Caco-2 (cell line): ENCODE results near the gene RGPD4. TPM values are rescaled to one million over a fixed set of nuclear protein-coding genes. Genes with fewer than 3 reads are reported as not detected.

Experiments
- BruUV-seq: library from RNA; stranded (reverse); fragments of 400-500 nt; replicated peaks from 2 replicates; lab custom pipeline; 2021; lab: Mats Ljungman, UMichigan
- CTCF ChIA-PET: fragments of 300-600 bp; sonication (Branson Sonifier 250); formaldehyde crosslinking; loops from one replicate; lab custom pipeline; 2022; ENCODE audit warnings: antibody characterized with exemption; lab: Charles Lee
- POLR2A ChIA-PET: fragments of 300-600 bp; sonication (Branson Sonifier 250); formaldehyde crosslinking; loops from one replicate; lab custom pipeline; 2022; ENCODE audit warnings: antibody characterized with exemption; lab: Charles Lee
- DNase-seq, 2 experiments: peaks; one replicate each; pipeline versions ENCODE4 v3.0.0 to v3.0.0-alpha.2; 2020 to 2022
- H3K27me3 ChIP-seq: replicated peaks from 2 replicates; pipeline ENCODE4 v1.6.0; 2011; ENCODE audit warnings: low read length; ENCODE audit not compliant: control insufficient read depth, insufficient read depth
- H3K36me3 ChIP-seq: 2 replicates; pipeline ENCODE4 v1.5.1; 2011; ENCODE audit warnings: low read length; ENCODE audit not compliant: control insufficient read depth, insufficient read depth
- H3K4me1 ChIP-seq: fragments of 250-450 bp; sonication (Bioruptor Pico); 2 replicates; pipeline ENCODE4 v1.5.1; 2020; ENCODE audit warnings: mild to moderate bottlenecking
- H3K4me3 ChIP-seq: 2 replicates; pipeline ENCODE4 v1.5.1; 2011; ENCODE audit warnings: low read depth, mild to moderate bottlenecking, control low read depth, low read length
- H3K9me3 ChIP-seq: fragments of 250-450 bp; sonication (Bioruptor Pico); 2 replicates; pipeline ENCODE4 v1.5.1; 2020; ENCODE audit warnings: mild to moderate bottlenecking, moderate library complexity
- H3K27ac Mint-ChIP-seq: one replicate; pipeline ENCODE4 v1.8.0; 2022; ENCODE audit warnings: mixed read lengths; ENCODE audit not compliant: unreplicated experiment
- H3K27me3 Mint-ChIP-seq: one replicate; pipeline ENCODE4 v1.8.0; 2022; ENCODE audit warnings: mixed read lengths; ENCODE audit not compliant: insufficient read depth, unreplicated experiment
- H3K36me3 Mint-ChIP-seq: one replicate; pipeline ENCODE4 v1.8.0; 2022; ENCODE audit warnings: mild to moderate bottlenecking, mixed read lengths; ENCODE audit not compliant: insufficient read depth, unreplicated experiment
- H3K4me1 Mint-ChIP-seq: one replicate; pipeline ENCODE4 v1.8.0; 2022; ENCODE audit warnings: low read depth, mixed read lengths; ENCODE audit not compliant: unreplicated experiment
- H3K4me3 Mint-ChIP-seq: one replicate; pipeline ENCODE4 v1.8.0; 2022; ENCODE audit warnings: mild to moderate bottlenecking, moderate library complexity, mixed read lengths; ENCODE audit not compliant: unreplicated experiment
- H3K9me3 Mint-ChIP-seq: one replicate; pipeline ENCODE4 v1.8.0; 2022; ENCODE audit warnings: mixed read lengths; ENCODE audit not compliant: unreplicated experiment
- intact Hi-C: fragments of 100-400 bp; cut with micrococcal nuclease; formaldehyde crosslinking; loops from one replicate; pipeline ENCODE4 v1.10.0; 2022; ENCODE audit not compliant: unreplicated experiment
- total RNA-seq: library from RNA; stranded (reverse); gene quantifications from 2 replicates; pipeline ENCODE4 v1.2.3, GENCODE V29; 2022
- TF ChIP-seq, protein P1 (sequence below), 2 experiments: fragments of 200-600 bp in 1 of 2; IDR thresholded peaks; 1 replicate in 1 of 2; 2 replicates in 1 of 2; pipeline versions ENCODE4 v1.5.1 to v1.8.0; 2011 to 2022; ENCODE audit warnings: antibody characterized with exemption in 1 of 2, control low read depth in 1 of 2, inconsistent platforms in 1 of 2, low read depth in 1 of 2, low read length in 1 of 2, mild to moderate bottlenecking in 1 of 2, moderate library complexity in 1 of 2; ENCODE audit not compliant: insufficient read depth in 1 of 2, severe bottlenecking in 1 of 2, unreplicated experiment in 1 of 2

RGPD4 gene
- total RNA-seq, 1 experiment from 2014 or later, result 0.07 TPM

DNA sequence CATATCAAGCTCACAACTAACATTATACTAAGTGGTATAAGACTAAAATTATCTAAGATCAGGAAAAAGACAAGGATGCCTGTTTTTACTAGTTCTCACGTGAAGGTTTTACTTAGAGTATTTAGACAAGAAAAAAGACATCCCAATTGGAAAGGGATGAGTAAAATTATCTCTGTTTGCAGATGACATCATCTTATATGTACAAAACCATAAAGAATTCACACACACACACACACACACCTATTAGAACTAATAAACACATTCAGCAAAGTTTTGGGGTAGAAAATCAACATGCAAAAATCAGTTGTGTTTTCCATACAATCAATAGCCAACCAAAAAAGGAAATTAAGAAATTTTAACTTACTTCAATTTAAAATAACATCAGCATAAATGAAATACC is 35.9 kb upstream of the RGPD4 start:
- TF ChIP-seq, protein P1, sequence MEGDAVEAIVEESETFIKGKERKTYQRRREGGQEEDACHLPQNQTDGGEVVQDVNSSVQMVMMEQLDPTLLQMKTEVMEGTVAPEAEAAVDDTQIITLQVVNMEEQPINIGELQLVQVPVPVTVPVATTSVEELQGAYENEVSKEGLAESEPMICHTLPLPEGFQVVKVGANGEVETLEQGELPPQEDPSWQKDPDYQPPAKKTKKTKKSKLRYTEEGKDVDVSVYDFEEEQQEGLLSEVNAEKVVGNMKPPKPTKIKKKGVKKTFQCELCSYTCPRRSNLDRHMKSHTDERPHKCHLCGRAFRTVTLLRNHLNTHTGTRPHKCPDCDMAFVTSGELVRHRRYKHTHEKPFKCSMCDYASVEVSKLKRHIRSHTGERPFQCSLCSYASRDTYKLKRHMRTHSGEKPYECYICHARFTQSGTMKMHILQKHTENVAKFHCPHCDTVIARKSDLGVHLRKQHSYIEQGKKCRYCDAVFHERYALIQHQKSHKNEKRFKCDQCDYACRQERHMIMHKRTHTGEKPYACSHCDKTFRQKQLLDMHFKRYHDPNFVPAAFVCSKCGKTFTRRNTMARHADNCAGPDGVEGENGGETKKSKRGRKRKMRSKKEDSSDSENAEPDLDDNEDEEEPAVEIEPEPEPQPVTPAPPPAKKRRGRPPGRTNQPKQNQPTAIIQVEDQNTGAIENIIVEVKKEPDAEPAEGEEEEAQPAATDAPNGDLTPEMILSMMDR (IDR thresholded peaks at IDR 0.05; ENCODE audit: insufficient read depth in 1 of 2, low read depth in 1 of 2, low read length in 1 of 2, severe bottlenecking in 1 of 2, unreplicated experiment in 1 of 2), result no peak
- Mint-ChIP-seq H3K4me3 (no peak overlapping the region), H3K4me1 (no peaks in the 10 kb centered on the region), H3K27ac (no peak overlapping the region), H3K36me3 (no peaks in the 10 kb centered on the region), H3K9me3 (no peaks in the 10 kb centered on the region), H3K27me3 (peaks cover 9% of the 10 kb centered on the region)
- POLR2A ChIA-PET, result no interaction called here
- no peak for DNase-seq
- CTCF ChIA-PET, result no interaction called here
- Histone ChIP-seq H3K9me3 (no peaks in the 10 kb centered on the region), H3K4me1 (no peaks in the 10 kb centered on the region), H3K36me3 (no peaks in the 10 kb centered on the region), H3K27me3 (no peaks in the 10 kb centered on the region), H3K4me3 (no peak overlapping the region)
- intact Hi-C loops, result no loop called here
- BruUV-seq, result no TSS peak

DNA sequence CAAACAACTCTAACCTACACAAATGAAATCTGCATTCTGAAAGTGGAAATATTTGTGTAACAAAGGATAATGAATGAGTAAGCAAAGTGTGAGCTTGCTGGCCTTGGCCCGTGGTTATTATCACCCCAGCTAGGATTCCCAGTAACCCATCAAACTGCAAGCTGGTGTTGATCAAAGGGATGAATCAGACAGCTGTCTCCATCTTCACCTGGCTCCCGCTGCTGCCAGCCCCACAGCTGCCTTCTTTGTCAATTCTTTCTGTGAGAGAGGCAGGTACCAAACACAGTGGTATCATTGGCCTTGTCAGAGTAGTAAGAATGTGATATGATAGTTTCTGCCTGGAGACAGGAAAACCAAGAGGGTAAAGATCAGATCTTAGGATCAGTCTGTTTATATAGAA is 25.2 kb upstream of the RGPD4 start:
- H3K27me3 Mint-ChIP-seq, result no peaks in the 10 kb centered on the region
- no peak for DNase-seq
- H3K9me3 Mint-ChIP-seq, result no peaks in the 10 kb centered on the region
- H3K36me3 Mint-ChIP-seq, result no peaks in the 10 kb centered on the region
- no peaks in the 10 kb centered on the region for H3K4me1 Mint-ChIP-seq
- no peaks in the 10 kb centered on the region for H3K36me3 ChIP-seq
- no peak overlapping the region for H3K4me3 ChIP-seq
- no TSS peak for BruUV-seq
- no peak overlapping the region for H3K4me3 Mint-ChIP-seq
- no peaks in the 10 kb centered on the region for H3K9me3 ChIP-seq
- ChIA-PET CTCF (no interaction called here), POLR2A (no interaction called here)
- no peaks in the 10 kb centered on the region for H3K4me1 ChIP-seq
- no peak overlapping the region for H3K27ac Mint-ChIP-seq
- TF ChIP-seq, protein P1 (IDR thresholded peaks at IDR 0.05; ENCODE audit: insufficient read depth in 1 of 2, low read depth in 1 of 2, low read length in 1 of 2, severe bottlenecking in 1 of 2, unreplicated experiment in 1 of 2), result no peak
- intact Hi-C loops, result no loop called here
- H3K27me3 ChIP-seq, result no peaks in the 10 kb centered on the region

DNA sequence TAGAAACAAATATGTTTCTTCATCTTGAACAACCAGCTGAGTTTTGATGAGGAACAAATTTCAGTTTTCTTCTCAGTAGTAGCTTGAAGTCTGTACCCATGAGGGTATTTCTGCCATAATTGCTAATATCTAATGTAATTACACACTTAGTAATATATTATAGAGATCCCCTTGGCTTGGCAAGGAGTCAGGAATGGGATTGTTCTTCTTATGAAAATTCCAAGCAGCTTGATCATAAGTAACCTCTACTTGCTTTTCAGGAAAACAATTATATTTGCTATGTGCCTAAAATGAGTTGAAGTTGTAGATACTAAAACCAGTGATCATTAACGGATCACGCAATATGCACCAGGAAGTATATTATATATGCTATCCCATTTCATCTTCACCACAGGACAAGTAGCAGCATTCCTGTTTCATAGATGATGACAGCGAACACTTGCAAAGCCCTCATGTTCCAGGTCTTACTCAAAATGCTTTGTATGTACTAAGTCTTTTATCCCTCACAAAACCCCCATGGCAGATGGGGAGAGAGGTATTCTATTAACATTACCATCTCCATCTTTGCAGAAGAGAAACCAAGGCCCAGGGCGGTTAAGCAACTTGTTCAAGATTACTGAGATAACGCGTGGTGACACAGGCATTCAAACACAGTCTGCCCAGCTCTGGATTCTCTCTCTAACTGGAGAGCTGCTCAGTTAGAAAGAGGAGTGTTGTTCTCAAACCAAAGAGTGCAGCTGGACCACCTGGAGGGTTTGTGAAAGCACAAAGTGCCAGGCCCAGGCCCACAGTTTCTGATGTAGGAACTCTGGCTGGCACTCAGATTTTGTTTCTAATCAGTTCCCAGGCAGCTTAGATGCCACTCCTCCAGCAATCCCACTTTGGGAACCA is 21.8 kb upstream of the RGPD4 start:
- ChIA-PET CTCF (no interaction called here), POLR2A (no interaction called here)
- Mint-ChIP-seq H3K4me1 (no peaks in the 10 kb centered on the region), H3K27me3 (no peaks in the 10 kb centered on the region), H3K9me3 (no peaks in the 10 kb centered on the region), H3K4me3 (no peak overlapping the region), H3K36me3 (no peaks in the 10 kb centered on the region), H3K27ac (no peak overlapping the region)
- Histone ChIP-seq H3K4me1 (0 out of 2 replicates have a peak, but pooled peaks cover 4% of the 10 kb centered on the region), H3K36me3 (no peaks in the 10 kb centered on the region), H3K4me3 (no peak overlapping the region), H3K9me3 (no peaks in the 10 kb centered on the region), H3K27me3 (no peaks in the 10 kb centered on the region)
- DNase-seq, result no peak
- TF ChIP-seq, protein P1 (IDR thresholded peaks at IDR 0.05; ENCODE audit: insufficient read depth in 1 of 2, low read depth in 1 of 2, low read length in 1 of 2, severe bottlenecking in 1 of 2, unreplicated experiment in 1 of 2), result no peak
- no TSS peak for BruUV-seq
- intact Hi-C loops, result no loop called here
